ENCODE data around the gene TARS3.

Gene TARS3

GRCh38 chr15:101619615-101619865, 104.7 kb downstream of the TARS3 start:
- no peak for DNase-seq

GRCh38 chr15:101618851-101619614, 105.2 kb downstream of the TARS3 start:
- no peak for DNase-seq

- DNase-seq, result no peak
These were observed 106.2 kb downstream of the TARS3 start for GRCh38 chr15:101618076-101618475.

GRCh38 chr15:101617390-101617965, 106.8 kb downstream of the TARS3 start:
- DNase-seq, result no peak

GRCh38 chr15:101615986-101616848, 108.1 kb downstream of the TARS3 start:
- no peak for DNase-seq

- DNase-seq, result no peak
These were observed 108.8 kb downstream of the TARS3 start for GRCh38 chr15:101615414-101615985.

GRCh38 chr15:101614761-101615160, 109.5 kb downstream of the TARS3 start:
- no peak for DNase-seq

GRCh38 chr15:101614001-101614585, 110.2 kb downstream of the TARS3 start:
- DNase-seq, result no peak

- no peak for DNase-seq
These were observed 110.9 kb downstream of the TARS3 start for GRCh38 chr15:101613130-101614000.

GRCh38 chr15:101612676-101613075, 111.6 kb downstream of the TARS3 start:
- no peak for DNase-seq

GRCh38 chr15:101611580-101612299, 112.5 kb downstream of the TARS3 start:
- no peak for DNase-seq

- no peak for DNase-seq
These were observed 113.3 kb downstream of the TARS3 start for GRCh38 chr15:101611007-101611406.

- DNase-seq, result no peak
These were observed 113.7 kb downstream of the TARS3 start for GRCh38 chr15:101610611-101611000.

GRCh38 chr15:101609742-101610610, 114.3 kb downstream of the TARS3 start:
- no peak for DNase-seq

GRCh38 chr15:101608201-101608600, 116.1 kb downstream of the TARS3 start:
- DNase-seq, result no peak

- no peak for DNase-seq
These were observed 117.2 kb downstream of the TARS3 start for GRCh38 chr15:101607108-101607507.

- no peak for DNase-seq
These were observed 120.0 kb downstream of the TARS3 start for GRCh38 chr15:101604124-101604874.

Measured in activated CD4-positive, alpha-beta T cell treated with anti-CD3 and anti-CD28 coated beads, Interleukin-2, amount 50 U/mL, for 1 hour (primary cell).